GM23338 (cell line): ENCODE measurements around the gene KAZN. TPM values are rescaled to one million over a fixed set of nuclear protein-coding genes. Genes with fewer than 3 reads are reported as not detected.
A peak's percentile ranks its signal among the peaks of the same experiment; 100 is the strongest.

Experiments
- ATAC-seq: fragments of 200-7000 bp; cut with Tn5 transposase; 3 replicates; pipeline ENCODE4 v1.9.1; 2020
- DNase-seq: peaks from one replicate; pipeline ENCODE4 v3.0.0-alpha.2; 2015; ENCODE audit warnings: low spot score
- H2AFZ ChIP-seq: fragments of 200-600 bp; sonication (generic); 2 replicates; pipeline ENCODE4 v1.8.0; 2016; ENCODE audit warnings: antibody characterized with exemption, mild to moderate bottlenecking, moderate library complexity
- H3F3A ChIP-seq: fragments of 200-600 bp; sonication (generic); replicated peaks from 2 replicates; pipeline ENCODE4 v1.8.0; 2017; ENCODE audit warnings: antibody characterized with exemption, mixed run types, low read depth
- H3K27ac ChIP-seq: fragments of 200-600 bp; sonication (generic); 2 replicates; pipeline ENCODE4 v1.6.1; 2016; ENCODE audit warnings: low read depth
- H3K27me3 ChIP-seq: fragments of 200-600 bp; sonication (generic); 2 replicates; pipeline ENCODE4 v1.8.0; 2016; ENCODE audit warnings: mild to moderate bottlenecking, mixed run types, moderate library complexity; ENCODE audit not compliant: insufficient read depth
- H3K36me3 ChIP-seq: fragments of 200-600 bp; sonication (generic); 2 replicates; pipeline ENCODE4 v1.8.0; 2016; ENCODE audit warnings: mild to moderate bottlenecking; ENCODE audit not compliant: insufficient read depth
- H3K4me1 ChIP-seq: fragments of 200-600 bp; sonication (generic); 2 replicates; pipeline ENCODE4 v1.8.0; 2016; ENCODE audit warnings: mild to moderate bottlenecking, moderate library complexity; ENCODE audit not compliant: insufficient read depth
- H3K4me2 ChIP-seq: fragments of 200-600 bp; sonication (generic); 2 replicates; pipeline ENCODE4 v1.7.1; 2017; ENCODE audit warnings: mixed run types
- H3K4me3 ChIP-seq: fragments of 200-600 bp; sonication (generic); 2 replicates; pipeline ENCODE4 v1.6.1; 2016; ENCODE audit warnings: mixed run types
- H3K79me2 ChIP-seq: fragments of 200-600 bp; sonication (generic); replicated peaks from 2 replicates; pipeline ENCODE4 v1.8.0; 2017; ENCODE audit warnings: mild to moderate bottlenecking; ENCODE audit not compliant: insufficient read depth
- H3K9me2 ChIP-seq: fragments of 200-600 bp; sonication (generic); 2 replicates; pipeline ENCODE4 v1.8.0; 2017; ENCODE audit not compliant: insufficient read depth
- H4K20me1 ChIP-seq: fragments of 200-600 bp; sonication (generic); replicated peaks from 2 replicates; pipeline ENCODE4 v1.8.0; 2017; ENCODE audit warnings: mild to moderate bottlenecking; ENCODE audit not compliant: insufficient read depth
- H3K27ac Mint-ChIP-seq: 2 replicates; pipeline ENCODE4 v1.8.0; 2020; ENCODE audit warnings: inconsistent platforms, mild to moderate bottlenecking, moderate library complexity, mixed read lengths
- H3K27me3 Mint-ChIP-seq: 3 replicates; pipeline ENCODE4 v1.8.0; 2022; ENCODE audit warnings: low read depth, mild to moderate bottlenecking, moderate library complexity, mixed read lengths, inconsistent platforms; ENCODE audit not compliant: insufficient read depth, poor library complexity
- H3K36me3 Mint-ChIP-seq: 3 replicates; pipeline ENCODE4 v1.8.0; 2021; ENCODE audit warnings: low read depth, mild to moderate bottlenecking, inconsistent platforms, moderate library complexity, mixed read lengths
- H3K4me1 Mint-ChIP-seq: 3 replicates; pipeline ENCODE4 v1.8.0; 2020; ENCODE audit warnings: mild to moderate bottlenecking, inconsistent platforms, mixed read lengths
- H3K4me3 Mint-ChIP-seq: 3 replicates; pipeline ENCODE4 v1.8.0; 2021; ENCODE audit warnings: moderate library complexity, mild to moderate bottlenecking, inconsistent platforms, mixed read lengths
- H3K9me3 Mint-ChIP-seq: 3 replicates; pipeline ENCODE4 v1.8.0; 2020; ENCODE audit warnings: moderate library complexity, mild to moderate bottlenecking, inconsistent platforms, mixed read lengths
- CREB1 ChIP-seq: fragments of 250-450 bp; sonication (Bioruptor Pico); IDR thresholded peaks from 2 replicates; pipeline ENCODE4 v1.5.0; 2020; ENCODE audit warnings: low read depth, mild to moderate bottlenecking, moderate library complexity
- ETS1 ChIP-seq: IDR thresholded peaks from 2 replicates; pipeline ENCODE4 v1.6.1; 2016; ENCODE audit warnings: antibody characterized with exemption
- EZH2 ChIP-seq: fragments of 200-600 bp; sonication (generic); IDR thresholded peaks from one replicate; pipeline ENCODE4 v1.8.0; 2017; ENCODE audit warnings: antibody characterized with exemption, mild to moderate bottlenecking, low read depth; ENCODE audit not compliant: unreplicated experiment
- EZH2phosphoT487 ChIP-seq: fragments of 200-600 bp; sonication (generic); IDR thresholded peaks from one replicate; pipeline ENCODE4 v1.8.1; 2018; ENCODE audit warnings: antibody characterized with exemption; ENCODE audit not compliant: unreplicated experiment
- JUNB ChIP-seq: IDR thresholded peaks from one replicate; pipeline ENCODE4 v1.6.1; 2016; ENCODE audit warnings: antibody characterized with exemption; ENCODE audit not compliant: unreplicated experiment
- NANOG ChIP-seq: IDR thresholded peaks from 2 replicates; pipeline ENCODE4 v1.6.1; 2016; ENCODE audit warnings: antibody characterized with exemption, borderline replicate concordance
- POLR2AphosphoS5 ChIP-seq: IDR thresholded peaks from 2 replicates; pipeline ENCODE4 v1.6.1; 2016; ENCODE audit warnings: antibody characterized with exemption, low read depth
- REST ChIP-seq: IDR thresholded peaks from one replicate; pipeline ENCODE4 v1.6.1; 2018; ENCODE audit warnings: antibody characterized with exemption; ENCODE audit not compliant: unreplicated experiment
- STAT1 ChIP-seq: IDR thresholded peaks from one replicate; pipeline ENCODE4 v1.6.1; 2016; ENCODE audit warnings: antibody characterized with exemption; ENCODE audit not compliant: unreplicated experiment
- ZNF114 ChIP-seq: fragments of 250-450 bp; sonication (Bioruptor Pico); IDR thresholded peaks from 2 replicates; pipeline ENCODE4 v1.5.0; 2020; ENCODE audit warnings: mild to moderate bottlenecking, moderate library complexity
- ZNF331 ChIP-seq: fragments of 250-450 bp; sonication (Bioruptor Pico); IDR thresholded peaks from 2 replicates; pipeline ENCODE4 v1.5.0; 2020; ENCODE audit warnings: low read depth, mild to moderate bottlenecking, moderate library complexity
- polyA plus RNA-seq: library from polyadenylated mRNA; unstranded; fragments of >200 nt; fragmentation: Nextera tagmentation; extraction: Ambion mirVana; gene quantifications from 2 replicates; pipeline ENCODE4 v1.2.1, GENCODE V29; 2016
- total RNA-seq: library from RNA; depleted of rRNA; stranded (reverse); fragments of >200 nt; shearing (Covaris generic); gene quantifications from 2 replicates; pipeline ENCODE4 v1.2.3, GENCODE V29; 2014
- TF ChIP-seq, protein P1 (sequence below): fragments of 250-450 bp; sonication (Bioruptor Pico); IDR thresholded peaks from 2 replicates; pipeline ENCODE4 v1.5.0; 2020; ENCODE audit warnings: mild to moderate bottlenecking, moderate library complexity
- TF ChIP-seq, protein P2 (sequence below), 2 experiments: fragments of 200-600 bp in 1 of 2; sonication (generic) in 1 of 2; conservative IDR thresholded peaks; 2 replicates each; pipeline versions ENCODE4 v1.5.1 to v1.6.1; 2016 to 2017; ENCODE audit warnings: antibody characterized with exemption in 2 of 2, low read depth in 2 of 2, mild to moderate bottlenecking in 2 of 2, moderate library complexity in 1 of 2

KAZN gene
- total and polyA plus RNA-seq, 2 experiments from 2014 or later: 9.9 to 15.0 TPM

DNA sequence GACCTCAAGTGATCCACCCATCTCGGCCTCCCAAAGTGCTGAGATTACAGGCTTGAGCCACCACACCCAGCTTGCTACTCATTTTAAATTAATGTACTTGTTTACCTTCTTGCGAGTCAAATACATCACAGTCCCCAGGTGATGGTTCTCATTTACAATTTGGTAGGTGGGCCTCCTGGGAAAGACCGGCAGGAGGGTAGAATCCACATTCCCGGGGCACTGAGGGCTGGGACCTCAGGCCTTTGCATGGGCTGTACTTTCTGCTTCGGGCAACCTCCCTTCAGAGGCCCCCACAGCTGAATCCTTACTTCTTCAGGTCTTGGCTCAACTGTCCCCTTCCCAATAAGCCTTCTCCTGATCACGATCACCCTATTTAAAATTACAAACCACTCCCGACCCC, 165.5 kb downstream of the KAZN start:
- no peak overlapping the region for H3K4me2 ChIP-seq
- H3K4me1 Mint-ChIP-seq: peaks cover 52% of the 10 kb centered on the region
- DNase-seq: peak; percentile 42

More for the DNA sequence above, 165.5 kb downstream of the KAZN start:
- Histone ChIP-seq H2AFZ (no peak overlapping the region), H3K4me1 (peaks cover 47% of the 10 kb centered on the region), H4K20me1 (no peaks in the 10 kb centered on the region), H3K27ac (no peak overlapping the region), H3F3A (no peaks in the 10 kb centered on the region), H3K9me2 (no peaks in the 10 kb centered on the region), H3K36me3 (no peaks in the 10 kb centered on the region), H3K27me3 (no peaks in the 10 kb centered on the region), H3K79me2 (peaks cover 25% of the 10 kb centered on the region), H3K4me3 (no peak overlapping the region)
- Mint-ChIP-seq H3K27me3 (peaks cover 22% of the 10 kb centered on the region), H3K9me3 (peaks cover 2% of the 10 kb centered on the region; the same call in 2 of the 3 replicates), H3K27ac (no peak overlapping the region), H3K36me3 (peaks cover 3% of the 10 kb centered on the region; the same call in 2 of the 3 replicates), H3K4me3 (no peak overlapping the region)
- ATAC-seq: no peak
- TF ChIP-seq STAT1: no peak
- TF ChIP-seq, protein P1, sequence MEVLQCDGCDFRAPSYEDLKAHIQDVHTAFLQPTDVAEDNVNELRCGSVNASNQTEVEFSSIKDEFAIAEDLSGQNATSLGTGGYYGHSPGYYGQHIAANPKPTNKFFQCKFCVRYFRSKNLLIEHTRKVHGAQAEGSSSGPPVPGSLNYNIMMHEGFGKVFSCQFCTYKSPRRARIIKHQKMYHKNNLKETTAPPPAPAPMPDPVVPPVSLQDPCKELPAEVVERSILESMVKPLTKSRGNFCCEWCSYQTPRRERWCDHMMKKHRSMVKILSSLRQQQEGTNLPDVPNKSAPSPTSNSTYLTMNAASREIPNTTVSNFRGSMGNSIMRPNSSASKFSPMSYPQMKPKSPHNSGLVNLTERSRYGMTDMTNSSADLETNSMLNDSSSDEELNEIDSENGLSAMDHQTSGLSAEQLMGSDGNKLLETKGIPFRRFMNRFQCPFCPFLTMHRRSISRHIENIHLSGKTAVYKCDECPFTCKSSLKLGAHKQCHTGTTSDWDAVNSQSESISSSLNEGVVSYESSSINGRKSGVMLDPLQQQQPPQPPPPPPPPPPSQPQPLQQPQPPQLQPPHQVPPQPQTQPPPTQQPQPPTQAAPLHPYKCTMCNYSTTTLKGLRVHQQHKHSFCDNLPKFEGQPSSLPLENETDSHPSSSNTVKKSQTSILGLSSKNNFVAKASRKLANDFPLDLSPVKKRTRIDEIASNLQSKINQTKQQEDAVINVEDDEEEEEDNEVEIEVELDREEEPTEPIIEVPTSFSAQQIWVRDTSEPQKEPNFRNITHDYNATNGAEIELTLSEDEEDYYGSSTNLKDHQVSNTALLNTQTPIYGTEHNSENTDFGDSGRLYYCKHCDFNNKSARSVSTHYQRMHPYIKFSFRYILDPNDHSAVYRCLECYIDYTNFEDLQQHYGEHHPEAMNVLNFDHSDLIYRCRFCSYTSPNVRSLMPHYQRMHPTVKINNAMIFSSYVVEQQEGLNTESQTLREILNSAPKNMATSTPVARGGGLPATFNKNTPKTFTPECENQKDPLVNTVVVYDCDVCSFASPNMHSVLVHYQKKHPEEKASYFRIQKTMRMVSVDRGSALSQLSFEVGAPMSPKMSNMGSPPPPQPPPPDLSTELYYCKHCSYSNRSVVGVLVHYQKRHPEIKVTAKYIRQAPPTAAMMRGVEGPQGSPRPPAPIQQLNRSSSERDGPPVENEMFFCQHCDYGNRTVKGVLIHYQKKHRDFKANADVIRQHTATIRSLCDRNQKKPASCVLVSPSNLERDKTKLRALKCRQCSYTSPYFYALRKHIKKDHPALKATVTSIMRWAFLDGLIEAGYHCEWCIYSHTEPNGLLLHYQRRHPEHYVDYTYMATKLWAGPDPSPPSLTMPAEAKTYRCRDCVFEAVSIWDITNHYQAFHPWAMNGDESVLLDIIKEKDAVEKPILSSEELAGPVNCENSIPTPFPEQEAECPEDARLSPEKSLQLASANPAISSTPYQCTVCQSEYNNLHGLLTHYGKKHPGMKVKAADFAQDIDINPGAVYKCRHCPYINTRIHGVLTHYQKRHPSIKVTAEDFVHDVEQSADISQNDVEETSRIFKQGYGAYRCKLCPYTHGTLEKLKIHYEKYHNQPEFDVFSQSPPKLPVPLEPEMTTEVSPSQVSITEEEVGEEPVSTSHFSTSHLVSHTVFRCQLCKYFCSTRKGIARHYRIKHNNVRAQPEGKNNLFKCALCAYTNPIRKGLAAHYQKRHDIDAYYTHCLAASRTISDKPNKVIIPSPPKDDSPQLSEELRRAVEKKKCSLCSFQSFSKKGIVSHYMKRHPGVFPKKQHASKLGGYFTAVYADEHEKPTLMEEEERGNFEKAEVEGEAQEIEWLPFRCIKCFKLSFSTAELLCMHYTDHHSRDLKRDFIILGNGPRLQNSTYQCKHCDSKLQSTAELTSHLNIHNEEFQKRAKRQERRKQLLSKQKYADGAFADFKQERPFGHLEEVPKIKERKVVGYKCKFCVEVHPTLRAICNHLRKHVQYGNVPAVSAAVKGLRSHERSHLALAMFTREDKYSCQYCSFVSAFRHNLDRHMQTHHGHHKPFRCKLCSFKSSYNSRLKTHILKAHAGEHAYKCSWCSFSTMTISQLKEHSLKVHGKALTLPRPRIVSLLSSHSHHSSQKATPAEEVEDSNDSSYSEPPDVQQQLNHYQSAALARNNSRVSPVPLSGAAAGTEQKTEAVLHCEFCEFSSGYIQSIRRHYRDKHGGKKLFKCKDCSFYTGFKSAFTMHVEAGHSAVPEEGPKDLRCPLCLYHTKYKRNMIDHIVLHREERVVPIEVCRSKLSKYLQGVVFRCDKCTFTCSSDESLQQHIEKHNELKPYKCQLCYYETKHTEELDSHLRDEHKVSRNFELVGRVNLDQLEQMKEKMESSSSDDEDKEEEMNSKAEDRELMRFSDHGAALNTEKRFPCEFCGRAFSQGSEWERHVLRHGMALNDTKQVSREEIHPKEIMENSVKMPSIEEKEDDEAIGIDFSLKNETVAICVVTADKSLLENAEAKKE (CRISPR knock-in tag): no peak
- TF ChIP-seq CREB1 (CRISPR knock-in tag): no peak
- no peak for TF ChIP-seq EZH2
- TF ChIP-seq, protein P2, sequence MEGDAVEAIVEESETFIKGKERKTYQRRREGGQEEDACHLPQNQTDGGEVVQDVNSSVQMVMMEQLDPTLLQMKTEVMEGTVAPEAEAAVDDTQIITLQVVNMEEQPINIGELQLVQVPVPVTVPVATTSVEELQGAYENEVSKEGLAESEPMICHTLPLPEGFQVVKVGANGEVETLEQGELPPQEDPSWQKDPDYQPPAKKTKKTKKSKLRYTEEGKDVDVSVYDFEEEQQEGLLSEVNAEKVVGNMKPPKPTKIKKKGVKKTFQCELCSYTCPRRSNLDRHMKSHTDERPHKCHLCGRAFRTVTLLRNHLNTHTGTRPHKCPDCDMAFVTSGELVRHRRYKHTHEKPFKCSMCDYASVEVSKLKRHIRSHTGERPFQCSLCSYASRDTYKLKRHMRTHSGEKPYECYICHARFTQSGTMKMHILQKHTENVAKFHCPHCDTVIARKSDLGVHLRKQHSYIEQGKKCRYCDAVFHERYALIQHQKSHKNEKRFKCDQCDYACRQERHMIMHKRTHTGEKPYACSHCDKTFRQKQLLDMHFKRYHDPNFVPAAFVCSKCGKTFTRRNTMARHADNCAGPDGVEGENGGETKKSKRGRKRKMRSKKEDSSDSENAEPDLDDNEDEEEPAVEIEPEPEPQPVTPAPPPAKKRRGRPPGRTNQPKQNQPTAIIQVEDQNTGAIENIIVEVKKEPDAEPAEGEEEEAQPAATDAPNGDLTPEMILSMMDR (conservative IDR thresholded peaks at IDR 0.05; ENCODE audit: low read depth in 2 of 2): no peak
- no peak for TF ChIP-seq ZNF331 (CRISPR knock-in tag)
- TF ChIP-seq POLR2AphosphoS5: no peak
- TF ChIP-seq REST: no peak
- no peak for TF ChIP-seq NANOG
- TF ChIP-seq ZNF114 (CRISPR knock-in tag): no peak
- TF ChIP-seq JUNB: no peak
- no peak for TF ChIP-seq EZH2phosphoT487
- no peak for TF ChIP-seq ETS1
